ENCODE measurements around the gene PANX2.

PANX2 gene

DNA sequence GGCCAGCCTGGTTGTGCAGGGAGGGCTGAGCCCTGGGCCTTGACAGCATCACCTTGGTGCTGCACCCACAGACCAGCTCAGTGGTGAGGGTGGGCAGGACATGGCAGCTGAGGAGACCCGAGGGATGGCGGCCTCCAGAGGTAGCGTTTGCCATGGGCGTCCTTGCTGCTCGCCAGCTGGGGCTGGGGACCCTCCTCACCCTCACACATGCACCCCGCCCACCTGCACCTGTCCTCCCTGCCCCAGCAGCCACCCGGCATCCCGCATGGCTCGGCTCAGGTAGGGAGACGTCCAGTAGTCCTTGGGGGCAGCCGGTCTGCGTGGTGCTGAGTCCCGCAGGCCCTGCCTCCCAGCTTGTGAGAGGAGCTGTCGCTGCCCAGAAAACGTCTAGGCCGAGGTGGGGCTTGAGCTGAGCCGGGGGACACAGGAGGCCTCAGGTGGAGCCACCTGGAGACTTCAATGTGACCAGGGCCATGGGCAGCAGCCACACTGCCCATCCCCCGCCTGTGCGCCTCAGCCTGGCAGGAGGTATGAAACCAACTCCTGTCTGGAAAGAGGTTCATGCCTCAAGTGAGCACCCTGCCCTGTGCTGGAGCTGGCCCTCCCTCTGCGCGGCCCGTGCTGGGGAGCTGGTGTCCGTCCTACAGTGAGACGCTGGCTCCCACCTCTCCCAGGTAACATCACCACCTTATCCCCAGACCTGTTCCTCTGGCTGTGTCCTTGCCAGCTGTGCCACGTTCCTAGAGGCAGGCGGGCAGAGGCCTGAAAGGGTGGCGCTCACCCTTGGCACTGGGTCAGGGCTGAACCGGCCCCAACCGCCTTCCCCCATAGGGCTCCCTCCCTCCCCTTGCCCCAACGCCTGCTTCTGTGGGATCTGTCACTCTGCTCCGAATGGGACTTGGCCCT, 11.9 kb downstream of the PANX2 start:
- in situ Hi-C loops (cut with MboI; ENCODE audit: low sequenced_read_pairs) = no loop called here

DNA sequence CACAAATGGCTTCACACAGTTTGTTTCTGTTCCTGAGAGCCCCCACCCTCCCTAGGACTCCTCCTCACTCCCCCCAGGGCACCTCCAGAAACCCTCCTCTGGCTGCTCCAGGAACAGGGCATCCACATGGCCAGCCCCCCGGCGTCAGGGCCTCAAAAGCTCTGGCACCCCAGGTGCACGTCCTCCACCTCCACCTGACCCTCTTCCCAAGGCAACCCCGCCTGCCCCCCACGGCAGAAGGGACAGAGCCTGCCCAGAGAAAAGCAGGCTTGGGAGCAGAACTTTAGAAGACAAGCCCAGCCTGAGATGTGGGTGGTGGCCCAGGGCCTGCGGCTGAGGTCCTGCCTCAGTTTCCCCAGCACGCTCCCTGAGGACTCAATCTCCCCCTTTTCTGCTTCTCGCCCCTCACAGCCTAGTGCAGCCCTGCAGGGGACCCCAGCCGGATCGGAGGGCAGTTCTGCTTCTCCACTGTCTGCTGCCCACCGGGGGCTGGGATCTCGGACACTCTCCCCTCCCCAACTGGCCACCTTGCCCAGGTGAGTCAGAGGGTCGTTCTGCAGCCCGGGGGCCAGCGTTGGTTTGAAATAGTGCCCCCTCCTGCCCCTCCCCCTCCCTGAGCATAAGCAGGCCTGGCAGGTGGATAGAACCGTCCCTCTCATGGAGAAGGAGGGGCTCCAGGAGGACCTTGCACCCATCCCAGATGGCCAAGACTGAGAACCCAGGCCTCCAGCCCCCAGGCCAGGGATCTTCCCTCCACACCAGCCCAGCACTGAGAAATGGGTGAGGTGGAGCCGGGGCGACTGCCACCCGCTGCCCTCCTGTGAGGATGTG, 12.8 kb downstream of the PANX2 start:
- in situ Hi-C loops (cut with MboI; ENCODE audit: low sequenced_read_pairs) = no loop called here

- in situ Hi-C loops (cut with MboI; ENCODE audit: low sequenced_read_pairs) = no loop called here
Observed at GRCh38 chr22:50184004-50184901, 13.7 kb downstream of the PANX2 start.

GRCh38 chr22:50184902-50185374, 14.4 kb downstream of the PANX2 start:
- in situ Hi-C loops (cut with MboI; ENCODE audit: low sequenced_read_pairs) = no loop called here

GRCh38 chr22:50185375-50186087, 15.0 kb downstream of the PANX2 start, which contains the start of gene TRABD:
TSS of gene TRABD (plus strand) at chr22:50185913. CDS start at chr22:50193061, 7,148 bp downstream.
- in situ Hi-C loops (cut with MboI; ENCODE audit: low sequenced_read_pairs) = no loop called here

DNA sequence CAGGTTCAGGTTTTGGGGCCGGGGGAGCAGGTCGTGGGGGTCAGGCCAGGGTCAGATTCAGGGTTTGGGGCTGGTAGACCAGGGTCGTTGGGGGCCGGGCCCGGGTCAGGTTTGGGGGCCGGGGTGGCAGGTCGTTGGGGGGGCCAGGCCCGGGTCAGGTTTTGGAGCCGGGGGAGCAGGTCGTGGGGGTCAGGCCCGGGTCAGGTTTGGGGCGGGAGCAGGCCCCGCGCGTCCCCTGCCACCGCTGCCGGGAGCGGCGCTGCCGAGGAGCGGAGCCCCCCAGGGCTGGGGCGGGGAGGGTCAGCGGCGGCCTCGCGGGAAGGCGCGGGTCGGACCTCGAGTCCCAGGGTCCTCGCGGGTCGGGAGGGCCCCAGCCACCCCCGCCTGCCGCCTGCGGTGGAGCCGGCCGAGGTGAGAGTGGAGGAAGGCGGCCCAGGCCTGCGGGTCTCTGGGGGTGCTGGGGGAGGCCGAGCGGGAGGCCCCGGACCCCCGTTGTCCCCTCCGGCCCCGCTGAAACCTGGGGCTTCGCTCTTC, 15.7 kb downstream of the PANX2 start:
- in situ Hi-C loops (cut with MboI; ENCODE audit: low sequenced_read_pairs) = no loop called here

DNA sequence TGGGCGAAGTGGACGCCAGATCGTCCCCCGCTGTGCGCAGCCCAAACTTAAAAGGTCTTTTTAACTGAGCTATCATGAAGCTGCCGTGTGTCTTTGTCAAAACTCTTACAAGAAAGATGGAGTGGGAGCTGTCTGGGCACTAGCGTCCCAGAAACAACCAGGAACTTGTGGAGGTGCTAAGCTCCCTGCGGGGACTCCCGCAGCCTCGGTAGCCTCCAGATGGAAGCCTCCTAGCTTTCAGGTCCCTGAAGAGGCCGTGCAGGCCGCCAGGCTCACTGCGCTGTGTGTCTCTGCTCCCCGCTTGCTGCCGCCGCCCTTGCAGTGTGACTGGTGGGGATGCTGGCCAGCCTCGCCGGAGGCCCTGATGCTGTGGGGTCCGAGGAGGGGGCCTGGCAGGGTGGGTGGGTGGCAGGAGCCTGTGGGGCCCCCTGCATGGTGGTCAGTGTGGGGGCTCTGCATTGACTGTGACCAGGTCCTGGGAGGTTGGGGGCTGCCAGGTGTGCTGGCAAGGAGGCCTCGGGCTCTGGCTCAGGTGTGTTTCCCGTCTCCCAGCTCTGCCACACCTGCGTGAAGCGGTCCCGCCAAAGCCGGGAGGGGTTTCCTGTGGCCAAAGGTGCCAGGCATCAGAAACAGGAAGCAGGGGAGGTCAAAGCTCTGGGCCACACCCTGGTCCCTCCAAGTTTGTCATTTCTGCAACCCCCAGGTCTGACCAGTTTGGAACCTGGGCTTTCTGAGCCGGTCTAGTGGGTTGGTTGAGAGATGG, 16.4 kb downstream of the PANX2 start:
- in situ Hi-C loops (cut with MboI; ENCODE audit: low sequenced_read_pairs) = no loop called here

DNA sequence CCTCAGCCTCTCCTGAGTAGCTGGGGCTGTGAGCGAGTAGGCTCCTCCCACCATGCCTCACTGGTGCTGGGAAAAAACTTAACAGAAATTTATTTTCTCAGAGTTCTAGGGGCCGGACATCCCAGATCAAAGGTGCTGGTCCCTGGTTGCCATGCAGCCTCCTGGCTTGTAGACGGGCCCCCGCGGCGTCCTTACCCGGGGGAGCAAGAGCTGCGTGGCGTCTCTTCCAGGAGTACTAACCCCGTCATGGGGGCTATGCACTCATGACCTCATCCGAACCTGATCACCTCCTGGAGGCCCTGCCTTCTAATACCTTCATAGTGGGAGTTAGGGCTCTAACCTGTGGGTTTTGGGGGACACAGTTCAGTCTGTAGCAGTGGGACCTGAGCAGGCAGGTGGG, 17.8 kb downstream of the PANX2 start:
- in situ Hi-C loops (cut with MboI; ENCODE audit: low sequenced_read_pairs) = no loop called here

DNA sequence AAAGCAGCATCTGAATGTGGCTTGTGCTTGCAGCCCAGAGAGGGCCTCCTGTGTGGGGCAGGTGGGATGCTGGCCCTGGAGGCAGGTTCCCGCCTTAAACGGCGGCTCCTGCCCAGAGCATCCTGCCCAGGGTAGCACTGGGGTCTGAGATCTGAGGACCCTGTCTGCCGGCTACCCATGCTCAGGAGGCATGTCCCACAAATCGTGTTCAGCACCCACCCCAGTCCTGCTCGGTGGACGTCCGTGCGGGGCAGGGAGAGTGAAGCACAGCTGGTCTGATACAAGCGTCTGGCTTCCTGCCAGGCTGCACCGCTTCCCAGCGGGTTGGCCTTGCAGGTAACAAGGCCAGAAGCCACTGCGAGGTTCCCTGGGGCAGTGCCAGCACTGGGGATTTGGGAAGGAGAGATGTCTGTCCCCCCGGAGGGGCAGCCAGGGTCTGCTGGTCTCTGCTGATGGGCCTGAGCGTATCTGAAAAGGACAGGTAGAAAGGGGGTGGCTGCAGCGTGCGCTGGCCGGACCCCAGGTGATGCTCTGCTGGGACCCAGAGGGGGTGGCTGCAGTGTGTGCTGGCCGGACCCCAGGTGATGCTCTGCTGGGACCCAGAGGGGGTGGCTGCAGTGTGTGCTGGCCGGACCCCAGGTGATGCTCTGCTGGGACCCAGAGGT, 18.8 kb downstream of the PANX2 start:
- in situ Hi-C loops (cut with MboI; ENCODE audit: low sequenced_read_pairs) = no loop called here

DNA sequence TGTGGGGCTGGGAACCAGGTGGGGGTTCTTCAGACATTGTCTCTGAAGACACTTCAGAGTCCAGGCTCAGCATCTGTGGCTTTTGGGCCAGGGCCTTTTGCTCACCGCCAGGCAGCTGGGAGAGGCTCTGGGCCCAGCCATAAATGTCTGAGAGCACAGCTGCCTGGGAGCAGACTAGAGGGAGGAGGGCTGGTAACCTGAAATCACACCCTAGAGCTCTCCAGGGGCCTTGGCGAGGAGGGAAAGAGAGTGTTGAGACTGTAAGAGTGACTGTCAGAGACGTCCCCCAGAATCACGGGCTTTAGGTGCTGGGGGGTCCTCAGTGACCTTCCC, 19.3 kb downstream of the PANX2 start:
- in situ Hi-C loops (cut with MboI; ENCODE audit: low sequenced_read_pairs) = no loop called here

DNA sequence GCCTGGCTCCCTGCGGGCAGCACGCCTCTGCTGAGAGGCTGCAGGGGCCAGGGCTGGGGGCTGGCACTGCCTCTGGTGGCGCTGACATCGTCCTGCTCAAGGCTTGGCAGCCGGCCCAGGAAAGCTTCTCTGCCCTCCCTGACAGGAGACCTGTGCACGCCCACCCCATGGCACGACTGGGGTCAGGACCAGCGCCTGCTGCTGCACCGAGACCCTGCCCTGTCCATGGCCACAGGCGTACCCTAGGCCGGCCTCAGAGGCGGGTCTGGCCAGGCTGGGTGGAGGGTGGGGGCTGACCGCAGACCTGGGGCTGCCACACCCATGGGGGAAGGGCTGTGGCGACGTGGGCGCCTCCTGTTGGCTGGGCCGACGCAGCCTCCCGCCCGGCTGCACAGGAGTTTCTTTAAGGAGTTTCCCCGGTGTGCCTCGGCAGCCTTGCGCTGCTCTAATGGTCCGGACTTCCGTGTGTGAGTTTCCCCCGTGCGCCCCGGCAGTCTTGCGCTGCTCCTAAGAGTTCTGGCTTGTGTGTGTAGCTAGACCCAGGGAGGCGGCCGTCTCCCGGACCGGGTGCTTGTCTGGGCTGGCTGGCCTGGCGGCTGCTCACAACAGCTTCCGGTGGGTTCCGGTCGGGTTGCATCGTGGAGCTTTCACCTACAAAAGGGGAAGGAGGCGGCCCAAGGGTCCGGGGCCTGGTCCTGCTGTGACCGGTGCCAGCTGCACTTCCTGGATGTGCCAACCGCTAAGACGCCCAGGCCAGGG, 19.8 kb downstream of the PANX2 start:
- in situ Hi-C loops (cut with MboI; ENCODE audit: low sequenced_read_pairs) = no loop called here

GRCh38 chr22:50190941-50191741, 20.6 kb downstream of the PANX2 start:
- in situ Hi-C loops (cut with MboI; ENCODE audit: low sequenced_read_pairs) = no loop called here

DNA sequence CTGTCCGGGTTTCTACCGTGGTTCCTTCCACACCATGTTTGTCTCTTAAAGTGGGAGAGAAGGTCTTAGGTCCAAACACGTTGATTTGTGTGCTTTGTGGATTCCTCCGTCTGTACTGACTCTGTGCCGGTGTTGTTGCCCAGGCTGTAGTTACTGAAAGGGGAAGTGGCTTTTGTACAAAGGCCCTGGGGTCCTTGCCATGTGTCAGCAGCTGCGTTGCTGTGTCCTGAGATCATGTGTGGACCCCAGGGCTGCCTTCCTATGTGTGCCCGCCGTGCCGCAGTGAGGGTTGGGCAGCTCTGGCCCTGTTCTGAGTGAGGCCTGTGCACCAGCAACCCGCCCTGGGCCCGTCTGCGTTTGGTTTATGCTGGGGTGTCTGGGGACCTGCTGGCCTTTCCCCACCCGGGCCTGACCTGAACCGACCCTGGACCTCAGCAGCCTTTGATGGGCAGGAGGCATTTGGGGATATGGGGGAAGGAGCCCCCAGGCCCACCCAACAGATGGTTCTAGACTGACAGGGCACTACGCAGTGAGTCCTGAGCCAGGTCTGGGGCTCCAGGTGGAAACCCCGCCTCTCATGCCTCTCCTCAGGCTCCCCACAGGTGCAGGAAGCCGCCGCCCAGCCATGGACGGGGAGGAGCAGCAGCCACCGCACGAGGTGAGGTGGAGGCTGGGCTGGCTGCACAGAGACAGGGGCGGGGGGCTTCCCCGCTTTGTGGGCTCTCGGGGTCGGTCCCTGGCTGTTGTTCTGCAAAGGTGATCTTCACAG, 22.1 kb downstream of the PANX2 start:
- in situ Hi-C loops (cut with MboI; ENCODE audit: low sequenced_read_pairs) = no loop called here

- in situ Hi-C loops (cut with MboI; ENCODE audit: low sequenced_read_pairs) = no loop called here
Observed at GRCh38 chr22:50193621-50194020, 23.1 kb downstream of the PANX2 start.

DNA sequence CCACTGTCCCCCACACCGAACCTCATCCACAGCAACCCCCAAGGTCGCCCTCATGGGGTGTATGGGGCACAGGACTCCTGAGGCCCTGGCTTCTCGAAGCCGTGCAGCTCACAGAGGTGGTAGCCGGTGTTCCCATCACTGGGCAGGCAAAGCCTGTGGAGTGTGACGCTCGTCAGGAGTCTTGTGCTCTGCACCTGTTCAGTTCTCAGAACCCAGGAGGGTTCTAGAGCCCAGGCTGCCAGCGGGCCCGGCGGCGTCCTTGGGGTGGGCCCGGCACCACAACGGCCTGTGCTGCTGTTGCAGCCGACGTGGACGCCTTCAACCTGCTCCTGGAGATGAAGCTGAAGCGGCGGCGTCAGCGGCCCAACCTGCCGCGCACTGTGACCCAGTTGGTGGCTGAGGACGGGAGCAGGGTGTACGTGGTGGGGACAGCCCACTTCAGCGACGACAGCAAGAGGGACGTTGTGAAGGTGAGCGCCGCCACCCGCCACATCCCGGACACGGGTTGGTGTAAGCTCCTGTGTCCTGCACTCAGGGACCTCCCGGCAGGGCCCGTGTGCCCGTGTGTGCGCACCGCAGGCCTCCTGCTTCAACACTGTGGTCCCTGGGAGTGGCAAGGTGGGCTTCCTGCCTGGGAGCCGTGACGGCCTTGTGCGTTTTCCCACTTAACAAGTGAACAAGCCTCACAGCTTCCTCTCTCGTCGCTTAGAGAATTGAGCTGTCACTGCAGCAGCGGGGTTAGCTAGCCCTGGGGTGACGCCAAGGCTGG, 23.7 kb downstream of the PANX2 start:
- in situ Hi-C loops (cut with MboI; ENCODE audit: low sequenced_read_pairs) = no loop called here

GRCh38 chr22:50196256-50196655, 25.7 kb downstream of the PANX2 start:
- in situ Hi-C loops (cut with MboI; ENCODE audit: low sequenced_read_pairs) = no loop called here

Measured in hTERT RPE-1 (cell line).